Activated naive CD8-positive, alpha-beta T cell treated with anti-CD3 and anti-CD28 coated beads, Interleukin-2, amount 50 U/mL, for 24 hours (primary cell): Measurements from ENCODE around the gene DUSP3.

Experiments used
- ATAC-seq: fragments of 150-1000 bp; cut with Tn5 transposase; one replicate; pipeline ENCODE4 v1.10.0; 2021
- DNase-seq: peaks from one replicate; pipeline ENCODE4 v3.0.0; 2021
- H3K27ac Mint-ChIP-seq: one replicate; pipeline ENCODE4 v1.8.0; 2021; ENCODE audit warnings: mild to moderate bottlenecking, mixed read lengths
- H3K27me3 Mint-ChIP-seq: one replicate; pipeline ENCODE4 v1.8.0; 2021; ENCODE audit warnings: mixed read lengths
- H3K36me3 Mint-ChIP-seq: one replicate; pipeline ENCODE4 v1.8.0; 2021; ENCODE audit warnings: low read depth, mixed read lengths
- H3K4me1 Mint-ChIP-seq: one replicate; pipeline ENCODE4 v1.8.0; 2021; ENCODE audit warnings: mixed read lengths
- H3K4me3 Mint-ChIP-seq: one replicate; pipeline ENCODE4 v1.8.0; 2021; ENCODE audit warnings: mild to moderate bottlenecking, moderate library complexity, mixed read lengths
- H3K9me3 Mint-ChIP-seq: one replicate; pipeline ENCODE4 v1.8.0; 2021; ENCODE audit warnings: mixed read lengths

The DUSP3 gene

GRCh38 chr17:43788540-43788939, 9.8 kb upstream of the DUSP3 start:
- ATAC-seq: no peak
- no peaks in the 10 kb centered on the region for H3K4me1 Mint-ChIP-seq

GRCh38 chr17:43787728-43788127, 9.0 kb upstream of the DUSP3 start:
- Mint-ChIP-seq H3K27ac (no peak overlapping the region), H3K9me3 (no peaks in the 10 kb centered on the region), H3K36me3 (no peaks in the 10 kb centered on the region), H3K4me3 (no peak overlapping the region), H3K4me1 (no peaks in the 10 kb centered on the region), H3K27me3 (peaks cover 21% of the 10 kb centered on the region)
- DNase-seq (no peak), ATAC-seq (no peak)

More at GRCh38 chr17:43788540-43788939, 9.8 kb upstream of the DUSP3 start:
- H3K36me3 Mint-ChIP-seq: no peaks in the 10 kb centered on the region
- H3K27me3 Mint-ChIP-seq: peaks cover 14% of the 10 kb centered on the region
- no peak overlapping the region for H3K27ac Mint-ChIP-seq
- H3K4me3 Mint-ChIP-seq: no peak overlapping the region
- no peak for DNase-seq
- H3K9me3 Mint-ChIP-seq: no peaks in the 10 kb centered on the region

- no peaks in the 10 kb centered on the region for H3K36me3 Mint-ChIP-seq
- DNase-seq (no peak), ATAC-seq (no peak)
- H3K27ac Mint-ChIP-seq: no peak overlapping the region
- no peaks in the 10 kb centered on the region for H3K9me3 Mint-ChIP-seq
- no peak overlapping the region for H3K4me3 Mint-ChIP-seq
- H3K27me3 Mint-ChIP-seq: peaks cover 37% of the 10 kb centered on the region
- H3K4me1 Mint-ChIP-seq: peaks cover 2% of the 10 kb centered on the region
Measured at GRCh38 chr17:43784628-43785101, 5.9 kb upstream of the DUSP3 start.

GRCh38 chr17:43784068-43784467, 5.3 kb upstream of the DUSP3 start:
- peaks cover 7% of the 10 kb centered on the region for H3K4me1 Mint-ChIP-seq
- no peak overlapping the region for H3K4me3 Mint-ChIP-seq
- no peak for ATAC-seq
- no peaks in the 10 kb centered on the region for H3K9me3 Mint-ChIP-seq
- H3K27me3 Mint-ChIP-seq: peaks cover 37% of the 10 kb centered on the region
- DNase-seq: no peak
- no peaks in the 10 kb centered on the region for H3K36me3 Mint-ChIP-seq
- H3K27ac Mint-ChIP-seq: no peak overlapping the region

GRCh38 chr17:43782913-43783680, 4.3 kb upstream of the DUSP3 start:
- H3K36me3 Mint-ChIP-seq: no peaks in the 10 kb centered on the region
- ATAC-seq (no peak), DNase-seq (no peak)
- no peak overlapping the region for H3K4me3 Mint-ChIP-seq
- H3K27ac Mint-ChIP-seq: no peak overlapping the region
- H3K4me1 Mint-ChIP-seq: peaks cover 8% of the 10 kb centered on the region
- no peaks in the 10 kb centered on the region for H3K9me3 Mint-ChIP-seq
- peaks cover 37% of the 10 kb centered on the region for H3K27me3 Mint-ChIP-seq

- H3K36me3 Mint-ChIP-seq: no peaks in the 10 kb centered on the region
- H3K27me3 Mint-ChIP-seq: peaks cover 36% of the 10 kb centered on the region
- no peaks in the 10 kb centered on the region for H3K9me3 Mint-ChIP-seq
- no peak within 1 kb of the TSS for H3K27ac Mint-ChIP-seq
- H3K4me3 Mint-ChIP-seq: peak within 1 kb of the TSS; percentile 79
- H3K4me1 Mint-ChIP-seq: peaks cover 14% of the 10 kb centered on the region
- ATAC-seq: no peak
- DNase-seq: no peak
Measured at GRCh38 chr17:43780135-43780534, 1.4 kb upstream of the DUSP3 start, which contains the start of gene CFAP97D1. Gene CFAP97D1 (plus strand): TSS chr17:43780435. CDS start chr17:43780463, 28 bp downstream.

- Mint-ChIP-seq H3K27ac (no peak overlapping the region), H3K4me3 (peak overlapping the region; percentile 79)
Measured at GRCh38 chr17:43779145-43780125, 658 bp upstream of the DUSP3 start.

GRCh38 chr17:43774304-43775250, 4.2 kb downstream of the DUSP3 start:
- H3K27ac Mint-ChIP-seq: no peak overlapping the region
- ATAC-seq (no peak), DNase-seq (no peak)
- H3K36me3 Mint-ChIP-seq: peaks cover 22% of the 10 kb centered on the region
- H3K9me3 Mint-ChIP-seq: no peaks in the 10 kb centered on the region
- H3K27me3 Mint-ChIP-seq: no peaks in the 10 kb centered on the region
- peaks cover 22% of the 10 kb centered on the region for H3K4me1 Mint-ChIP-seq
- no peak overlapping the region for H3K4me3 Mint-ChIP-seq

More at GRCh38 chr17:43779145-43780125, 658 bp upstream of the DUSP3 start:
- H3K36me3 Mint-ChIP-seq: peaks cover 1% of the 10 kb centered on the region
- H3K27me3 Mint-ChIP-seq: peaks cover 32% of the 10 kb centered on the region
- DNase-seq (no peak), ATAC-seq (peak; percentile 41)
- peaks cover 14% of the 10 kb centered on the region for H3K4me1 Mint-ChIP-seq
- H3K9me3 Mint-ChIP-seq: no peaks in the 10 kb centered on the region

- H3K9me3 Mint-ChIP-seq: no peaks in the 10 kb centered on the region
- DNase-seq (no peak), ATAC-seq (peak; percentile 20)
- no peak overlapping the region for H3K4me3 Mint-ChIP-seq
- no peaks in the 10 kb centered on the region for H3K27me3 Mint-ChIP-seq
- H3K36me3 Mint-ChIP-seq: peaks cover 24% of the 10 kb centered on the region
- H3K4me1 Mint-ChIP-seq: peaks cover 16% of the 10 kb centered on the region
- peak overlapping the region; percentile 35 for H3K27ac Mint-ChIP-seq
Measured at GRCh38 chr17:43772877-43773648, 5.7 kb downstream of the DUSP3 start.

GRCh38 chr17:43771463-43771862, 7.3 kb downstream of the DUSP3 start:
- Mint-ChIP-seq H3K4me3 (no peak overlapping the region), H3K9me3 (no peaks in the 10 kb centered on the region), H3K4me1 (peaks cover 10% of the 10 kb centered on the region), H3K27me3 (no peaks in the 10 kb centered on the region), H3K27ac (no peak overlapping the region), H3K36me3 (peaks cover 24% of the 10 kb centered on the region)
- no peak for DNase-seq
- no peak for ATAC-seq

GRCh38 chr17:43770957-43771356, 7.8 kb downstream of the DUSP3 start:
- Mint-ChIP-seq H3K4me1 (peaks cover 10% of the 10 kb centered on the region), H3K27ac (no peak overlapping the region), H3K27me3 (no peaks in the 10 kb centered on the region), H3K4me3 (no peak overlapping the region), H3K36me3 (peaks cover 24% of the 10 kb centered on the region), H3K9me3 (no peaks in the 10 kb centered on the region)
- no peak for ATAC-seq
- no peak for DNase-seq

- peaks cover 10% of the 10 kb centered on the region for H3K4me1 Mint-ChIP-seq
- H3K36me3 Mint-ChIP-seq: peaks cover 24% of the 10 kb centered on the region
- H3K27ac Mint-ChIP-seq: no peak overlapping the region
- no peak for ATAC-seq
- no peaks in the 10 kb centered on the region for H3K9me3 Mint-ChIP-seq
- no peak for DNase-seq
- no peaks in the 10 kb centered on the region for H3K27me3 Mint-ChIP-seq
- H3K4me3 Mint-ChIP-seq: no peak overlapping the region
Measured at GRCh38 chr17:43769859-43770258, 8.9 kb downstream of the DUSP3 start.

GRCh38 chr17:43769426-43769825, 9.4 kb downstream of the DUSP3 start:
- Mint-ChIP-seq H3K27ac (no peak overlapping the region), H3K27me3 (no peaks in the 10 kb centered on the region), H3K36me3 (peaks cover 22% of the 10 kb centered on the region), H3K9me3 (no peaks in the 10 kb centered on the region), H3K4me3 (no peak overlapping the region), H3K4me1 (peaks cover 10% of the 10 kb centered on the region)
- ATAC-seq (no peak), DNase-seq (no peak)
